GM10248 (cell line): ENCODE results near the gene THSD8.
A peak's percentile ranks its signal among the peaks of the same experiment; 100 is the strongest.

Experiments
- CTCF ChIA-PET: fragments of 300-600 bp; sonication (Branson Sonifier 250); formaldehyde crosslinking; extraction: SDS; loops from one replicate; lab custom pipeline; 2021; ENCODE audit warnings: antibody characterized with exemption; lab: Yijun Ruan, JAX
- POLR2A ChIA-PET: fragments of 350-650 bp; sonication (Branson Sonifier 250); formaldehyde crosslinking; extraction: SDS; loops from one replicate; lab custom pipeline; 2020; ENCODE audit warnings: antibody characterized with exemption; lab: Yijun Ruan, JAX
- DNase-seq: peaks from one replicate; pipeline ENCODE4 v3.0.0; 2012; ENCODE audit errors: extremely low spot score
- TF ChIP-seq, protein P1 (sequence below): IDR thresholded peaks from 2 replicates; pipeline ENCODE4 v1.5.1; 2012; ENCODE audit warnings: mild to moderate bottlenecking, low read depth; ENCODE audit errors: extremely low read depth, missing control alignments, control extremely low read depth

Gene THSD8

GRCh38 chr19:12789098-12789903 lies 12.6 kb upstream of the THSD8 start:
- TF ChIP-seq, protein P1, sequence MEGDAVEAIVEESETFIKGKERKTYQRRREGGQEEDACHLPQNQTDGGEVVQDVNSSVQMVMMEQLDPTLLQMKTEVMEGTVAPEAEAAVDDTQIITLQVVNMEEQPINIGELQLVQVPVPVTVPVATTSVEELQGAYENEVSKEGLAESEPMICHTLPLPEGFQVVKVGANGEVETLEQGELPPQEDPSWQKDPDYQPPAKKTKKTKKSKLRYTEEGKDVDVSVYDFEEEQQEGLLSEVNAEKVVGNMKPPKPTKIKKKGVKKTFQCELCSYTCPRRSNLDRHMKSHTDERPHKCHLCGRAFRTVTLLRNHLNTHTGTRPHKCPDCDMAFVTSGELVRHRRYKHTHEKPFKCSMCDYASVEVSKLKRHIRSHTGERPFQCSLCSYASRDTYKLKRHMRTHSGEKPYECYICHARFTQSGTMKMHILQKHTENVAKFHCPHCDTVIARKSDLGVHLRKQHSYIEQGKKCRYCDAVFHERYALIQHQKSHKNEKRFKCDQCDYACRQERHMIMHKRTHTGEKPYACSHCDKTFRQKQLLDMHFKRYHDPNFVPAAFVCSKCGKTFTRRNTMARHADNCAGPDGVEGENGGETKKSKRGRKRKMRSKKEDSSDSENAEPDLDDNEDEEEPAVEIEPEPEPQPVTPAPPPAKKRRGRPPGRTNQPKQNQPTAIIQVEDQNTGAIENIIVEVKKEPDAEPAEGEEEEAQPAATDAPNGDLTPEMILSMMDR: no peak
- ChIA-PET CTCF (interaction anchor here (1.2 to 4.3 kb wide), 4 partner anchors 12 to 59 kb away, joined by 5 to 62 read pairs (median 7); no protein-coding TSS in a partner anchor), POLR2A (interaction anchor here (1.4 to 1.6 kb wide), 2 partner anchors 10 to 11 kb away, joined by 4 to 9 read pairs; no protein-coding TSS in a partner anchor)
- DNase-seq: no peak

DNA sequence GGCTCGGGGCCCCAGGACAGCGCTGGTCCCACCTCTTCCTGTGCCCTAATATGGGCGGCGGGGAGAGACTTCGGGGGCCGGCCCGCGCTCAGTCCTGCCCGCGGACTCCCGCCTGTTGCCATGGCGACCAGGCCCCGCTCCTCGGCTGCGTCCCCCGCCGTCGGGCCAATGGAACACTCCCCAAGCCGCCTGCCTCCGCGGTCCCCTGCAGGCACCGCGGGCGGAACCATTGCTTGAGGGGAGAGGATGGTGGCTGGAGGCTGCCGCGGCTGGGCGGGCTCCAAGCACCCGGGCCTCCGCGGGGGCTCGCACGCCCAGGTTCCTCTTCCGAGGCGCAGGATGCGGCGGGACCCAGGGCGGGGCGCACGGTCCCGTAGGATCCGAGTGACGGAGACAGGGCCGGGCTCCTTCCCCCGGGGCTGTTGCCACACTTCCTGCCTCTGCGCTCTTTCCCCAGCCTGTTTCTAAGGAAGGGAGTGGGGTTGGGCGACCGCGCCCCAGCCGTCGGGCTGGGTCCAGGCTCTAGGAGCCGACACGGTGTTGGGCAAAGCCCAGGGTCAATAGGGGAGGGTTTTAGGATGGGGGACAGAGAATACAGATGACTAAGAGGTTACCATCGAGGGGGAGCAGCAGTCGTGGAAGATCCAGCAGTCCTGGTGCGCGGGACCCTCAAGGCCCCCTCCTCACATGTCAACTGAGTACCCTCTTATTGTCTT lies 11.8 kb upstream of the THSD8 start:
- TF ChIP-seq, protein P1: no peak
- CTCF ChIA-PET: interaction anchor here (1.2 to 17.0 kb wide), 5 partner anchors 13 to 32 kb away, joined by 6 to 550 read pairs (median 62); partner anchors contain the start of gene HOOK2
- POLR2A ChIA-PET: interaction anchor here (1.4 to 3.6 kb wide), 3 partner anchors 7 to 12 kb away, joined by 4 to 70 read pairs (median 9); no protein-coding TSS in a partner anchor
- peak; percentile 94 for DNase-seq

- POLR2A ChIA-PET: interaction anchor here (0.5 to 3.6 kb wide), 24 partner anchors 8 to 866 kb away, joined by 3 to 110 read pairs (median 6); partner anchors contain the start of genes GCDH, GET3, MAN2B1 and PRDX2
- CTCF ChIA-PET: interaction anchor here (1.2 to 17.0 kb wide), 5 partner anchors 13 to 57 kb away, joined by 3 to 550 read pairs (median 6); partner anchors contain the start of genes HOOK2 and RNASEH2A
- DNase-seq: no peak
- TF ChIP-seq, protein P1: no peak
Measured at GRCh38 chr19:12790628-12791344, 11.1 kb upstream of the THSD8 start.

DNA sequence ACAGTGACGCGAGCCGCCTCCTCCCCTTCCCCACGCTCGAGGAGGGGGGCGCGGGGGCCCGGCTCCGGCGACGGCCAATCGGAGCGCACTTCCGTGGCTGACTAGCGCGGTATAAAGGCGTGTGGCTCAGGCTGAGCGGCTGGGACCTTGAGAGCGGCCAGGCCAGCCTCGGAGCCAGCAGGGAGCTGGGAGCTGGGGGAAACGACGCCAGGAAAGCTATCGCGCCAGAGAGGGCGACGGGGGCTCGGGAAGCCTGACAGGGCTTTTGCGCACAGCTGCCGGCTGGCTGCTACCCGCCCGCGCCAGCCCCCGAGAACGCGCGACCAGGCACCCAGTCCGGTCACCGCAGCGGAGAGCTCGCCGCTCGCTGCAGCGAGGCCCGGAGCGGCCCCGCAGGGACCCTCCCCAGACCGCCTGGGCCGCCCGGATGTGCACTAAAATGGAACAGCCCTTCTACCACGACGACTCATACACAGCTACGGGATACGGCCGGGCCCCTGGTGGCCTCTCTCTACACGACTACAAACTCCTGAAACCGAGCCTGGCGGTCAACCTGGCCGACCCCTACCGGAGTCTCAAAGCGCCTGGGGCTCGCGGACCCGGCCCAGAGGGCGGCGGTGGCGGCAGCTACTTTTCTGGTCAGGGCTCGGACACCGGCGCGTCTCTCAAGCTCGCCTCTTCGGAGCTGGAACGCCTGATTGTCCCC lies 10.4 kb upstream of the THSD8 start, which contains the start of gene JUNB:
Gene JUNB (plus strand): TSS at position 142 of the 706 bp plus-strand sequence. CDS start 286 bp downstream, at position 428.
- ChIA-PET CTCF (interaction anchor here (1.2 to 17.0 kb wide), 7 partner anchors 11 to 58 kb away, joined by 3 to 550 read pairs (median 5); partner anchors contain the start of genes HOOK2, RNASEH2A and THSD8), POLR2A (interaction anchor here (0.5 to 3.6 kb wide), 32 partner anchors 9 to 867 kb away, joined by 3 to 110 read pairs (median 4); partner anchors contain the start of genes CALR, GCDH, GET3 and MAN2B1)
- peak; percentile 90 for DNase-seq
- TF ChIP-seq, protein P1: peak; percentile 11

GRCh38 chr19:12792051-12792852 lies 9.6 kb upstream of the THSD8 start:
- POLR2A ChIA-PET: interaction anchor here (0.7 to 3.6 kb wide), 26 partner anchors 9 to 146 kb away, joined by 3 to 110 read pairs (median 4); partner anchors contain the start of genes CALR, GCDH, GET3 and MAN2B1
- no peak for DNase-seq
- TF ChIP-seq, protein P1: no peak
- CTCF ChIA-PET: interaction anchor here (1.2 to 17.0 kb wide), 8 partner anchors 10 to 58 kb away, joined by 3 to 550 read pairs (median 4); partner anchors contain the start of genes HOOK2, RNASEH2A and THSD8
